HepG2 (cell line): ENCODE data around the gene DLG2.

Source experiments
- ATF1 ChIP-seq: IDR thresholded peaks from 2 replicates; pipeline ENCODE4 v1.6.1; 2016; ENCODE audit warnings: mild to moderate bottlenecking, control low read depth
- CTCF ChIP-seq: sonication (generic); formaldehyde crosslinking; IDR thresholded peaks from 2 replicates; pipeline ENCODE4 v1.5.0; 2020; ENCODE audit warnings: mild to moderate bottlenecking, missing genetic modification reagents, moderate library complexity
- HDAC2 ChIP-seq: sonication (generic); formaldehyde crosslinking; IDR thresholded peaks from 2 replicates; pipeline ENCODE4 v1.4.0; 2020; ENCODE audit warnings: missing genetic modification reagents
- HNRNPUL1 ChIP-seq: fragments of 200-400 bp; formaldehyde crosslinking; IDR thresholded peaks from 2 replicates; pipeline ENCODE4 v1.6.1; 2017; ENCODE audit warnings: low read depth, mild to moderate bottlenecking, low read length, moderate library complexity
- HOXA3 ChIP-seq: sonication (generic); formaldehyde crosslinking; IDR thresholded peaks from 2 replicates; pipeline ENCODE4 v1.5.0; 2020; ENCODE audit warnings: missing genetic modification reagents
- JUNB ChIP-seq: sonication (generic); formaldehyde crosslinking; IDR thresholded peaks from 2 replicates; pipeline ENCODE4 v1.8.0; 2022; ENCODE audit warnings: missing genetic modification reagents, mild to moderate bottlenecking, borderline replicate concordance
- ZNF24 ChIP-seq: fragments of 450-650 bp; IDR thresholded peaks from 2 replicates; pipeline ENCODE4 v1.6.1; 2017; ENCODE audit warnings: antibody characterized with exemption, mild to moderate bottlenecking
- ZNF280B ChIP-seq: sonication (generic); formaldehyde crosslinking; IDR thresholded peaks from 2 replicates; pipeline ENCODE4 v1.5.0; 2020; ENCODE audit warnings: missing genetic modification reagents, mild to moderate bottlenecking, borderline replicate concordance

- TF ChIP-seq ATF1 (no peak), CTCF (CRISPR knock-in tag) (no peak), ZNF24 (no peak), HNRNPUL1 (no peak), HOXA3 (CRISPR knock-in tag) (no peak), HDAC2 (no peak), JUNB (CRISPR knock-in tag) (no peak), ZNF280B (CRISPR knock-in tag) (no peak)
Observed at GRCh38 chr11:84103096-84103495, 1524.0 kb downstream of the DLG2 start.
